GM19351 (cell line): Measurements from ENCODE around the gene KIF19.
"Not testable (repeated sequence)": the region's sequence is repeated elsewhere in the genome, so short reads cannot be mapped to it uniquely, and the experiment has no call there.

ENCODE experiments used
- ATAC-seq: cut with Tn5 transposase; IDR thresholded peaks from one replicate; pipeline ENCODE4 v1.9.1; 2021; ENCODE audit warnings: mild to moderate bottlenecking, moderate library complexity; ENCODE audit not compliant: unreplicated experiment

KIF19 gene

GRCh38 chr17:74325743-74326379, at the start of gene KIF19:
Gene KIF19 (plus strand): TSS chr17:74326226. CDS start chr17:74326350, 124 bp downstream.
- ATAC-seq = no peak

GRCh38 chr17:74276541-74277009, 49.5 kb upstream of the KIF19 start:
- ATAC-seq = no peak

GRCh38 chr17:74277935-74278334, 48.1 kb upstream of the KIF19 start:
- no peak for ATAC-seq

GRCh38 chr17:74279617-74280016, 46.4 kb upstream of the KIF19 start:
- ATAC-seq = not testable (repeated sequence)

GRCh38 chr17:74280093-74280513, 45.9 kb upstream of the KIF19 start:
- peak; percentile 76 for ATAC-seq

GRCh38 chr17:74281799-74282198, 44.2 kb upstream of the KIF19 start:
- no peak for ATAC-seq

- ATAC-seq = not testable (repeated sequence)
These were observed 43.8 kb upstream of the KIF19 start for GRCh38 chr17:74282274-74282586.

- ATAC-seq = no peak
These were observed 43.2 kb upstream of the KIF19 start for GRCh38 chr17:74282587-74283370.

- no peak for ATAC-seq
These were observed 42.7 kb upstream of the KIF19 start for GRCh38 chr17:74283371-74283673.

GRCh38 chr17:74287031-74287602, 38.9 kb upstream of the KIF19 start:
- no peak for ATAC-seq

- ATAC-seq = no peak
These were observed 37.2 kb upstream of the KIF19 start for GRCh38 chr17:74288785-74289184.

- ATAC-seq = no peak
These were observed 36.3 kb upstream of the KIF19 start for GRCh38 chr17:74289688-74290087.

- no peak for ATAC-seq
These were observed 35.7 kb upstream of the KIF19 start for GRCh38 chr17:74290340-74290739.

GRCh38 chr17:74292495-74292894, 33.5 kb upstream of the KIF19 start:
- ATAC-seq = no peak

GRCh38 chr17:74295625-74296547, 30.1 kb upstream of the KIF19 start:
- ATAC-seq = no peak

- ATAC-seq = no peak
These were observed 29.5 kb upstream of the KIF19 start for GRCh38 chr17:74296548-74296936.

GRCh38 chr17:74297941-74298340, 28.1 kb upstream of the KIF19 start:
- no peak for ATAC-seq

GRCh38 chr17:74298778-74299177, 27.2 kb upstream of the KIF19 start:
- ATAC-seq = no peak

GRCh38 chr17:74299226-74300009, 26.6 kb upstream of the KIF19 start:
- ATAC-seq = no peak

GRCh38 chr17:74303305-74303704, 22.7 kb upstream of the KIF19 start:
- ATAC-seq = no peak
